NCI-H1930 (cell line): ENCODE results near the gene HSD17B7.

Experiments used
- DNase-seq, 2 experiments: peaks; one replicate each; lab custom pipeline; 2025; lab: John Stamatoyannopoulos, UW

Gene HSD17B7

DNA sequence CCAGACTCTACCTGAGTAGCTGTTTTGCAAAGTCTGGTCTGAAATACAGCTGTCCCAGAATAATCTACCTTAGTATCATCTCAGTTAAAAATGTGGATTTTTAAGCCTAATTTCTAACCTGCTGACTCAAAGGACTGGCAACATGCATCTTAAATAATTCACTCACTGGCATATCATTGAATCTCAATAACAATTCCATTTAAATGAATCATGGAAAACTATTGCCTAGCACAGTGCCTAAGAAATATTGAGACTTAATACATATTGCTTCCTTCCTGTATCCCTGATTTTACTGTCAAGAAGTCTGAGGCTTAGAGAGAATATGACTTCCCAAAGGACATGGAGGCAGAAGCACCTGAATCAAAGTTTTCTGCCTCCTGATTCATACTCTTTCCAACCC lies 67.3 kb downstream of the HSD17B7 start:
- no peak for DNase-seq

DNA sequence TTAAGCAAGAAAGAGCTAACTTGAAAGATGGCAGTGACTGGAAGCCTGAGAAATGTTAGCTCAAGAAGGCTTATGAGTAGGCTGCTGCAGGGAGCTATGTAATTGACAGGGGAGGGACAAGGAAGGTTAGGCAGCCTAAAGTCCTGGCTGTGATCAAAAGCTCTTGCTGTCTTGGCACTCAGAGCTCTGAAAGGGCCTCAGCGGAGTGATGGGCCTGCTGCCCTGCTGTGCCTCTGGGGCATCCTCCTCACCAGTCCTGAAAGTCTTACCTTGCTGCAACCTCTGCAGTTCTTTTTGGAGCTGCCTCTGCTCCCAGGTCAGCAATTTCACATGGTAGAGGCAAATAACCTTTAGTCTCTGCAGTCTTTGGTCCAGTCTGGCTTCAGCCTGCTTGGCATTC lies 68.7 kb downstream of the HSD17B7 start:
- no peak for DNase-seq

DNA sequence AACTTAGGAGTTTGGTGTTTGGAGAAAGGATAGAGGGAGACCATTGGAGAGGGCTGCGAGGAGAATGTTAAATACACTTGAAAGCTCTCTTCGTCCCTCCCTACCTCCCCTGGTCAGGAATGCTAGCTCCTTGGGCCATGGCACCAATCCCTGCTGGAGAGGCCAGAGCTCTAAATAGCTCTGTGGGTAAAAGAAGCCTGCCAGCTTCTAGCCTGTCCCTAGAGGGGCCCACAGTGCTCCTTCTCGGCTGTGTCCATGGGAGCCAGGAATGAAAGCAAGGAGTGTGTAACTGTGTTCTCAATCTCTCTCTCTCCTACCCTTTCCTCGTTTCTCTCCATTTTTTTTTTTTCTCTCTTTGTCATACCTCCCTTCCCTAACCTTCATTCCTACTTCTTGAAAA lies 70.6 kb downstream of the HSD17B7 start, which contains the start of gene CCDC190:
Gene CCDC190, minus strand, starts transcription at position 75 of the 400 bp plus-strand sequence. CDS start 1,529 bp downstream, outside the sequence.
- no peak for DNase-seq

DNA sequence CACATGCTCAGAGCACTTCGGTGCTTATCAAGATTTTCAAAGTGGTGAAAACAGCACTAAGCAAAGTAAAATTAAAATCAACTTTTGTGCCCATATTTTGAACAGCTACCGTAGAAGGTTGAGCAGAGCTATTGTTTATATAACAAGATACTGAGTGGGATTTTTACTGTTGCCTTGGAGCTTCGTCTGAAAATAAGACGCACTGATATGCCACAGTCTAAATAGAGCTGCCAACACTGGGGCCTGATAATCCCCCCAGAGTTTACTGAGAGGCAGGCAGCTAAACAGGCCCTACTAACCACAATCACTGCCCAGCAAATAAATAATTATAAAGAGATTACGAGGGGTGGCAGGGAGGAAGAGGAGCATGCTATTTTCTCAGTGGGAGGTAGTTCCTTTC lies 71.1 kb downstream of the HSD17B7 start:
- DNase-seq: no peak
